ENCODE data around the gene AMDHD1. TPM values are rescaled to one million over a fixed set of nuclear protein-coding genes. Genes with fewer than 3 reads are reported as not detected.
"Not testable (repeated sequence)": the region's sequence is repeated elsewhere in the genome, so short reads cannot be mapped to it uniquely, and the experiment has no call there.

AMDHD1 gene
- total RNA-seq, 1 donor from 2014 or later = 1.2 TPM

DNA sequence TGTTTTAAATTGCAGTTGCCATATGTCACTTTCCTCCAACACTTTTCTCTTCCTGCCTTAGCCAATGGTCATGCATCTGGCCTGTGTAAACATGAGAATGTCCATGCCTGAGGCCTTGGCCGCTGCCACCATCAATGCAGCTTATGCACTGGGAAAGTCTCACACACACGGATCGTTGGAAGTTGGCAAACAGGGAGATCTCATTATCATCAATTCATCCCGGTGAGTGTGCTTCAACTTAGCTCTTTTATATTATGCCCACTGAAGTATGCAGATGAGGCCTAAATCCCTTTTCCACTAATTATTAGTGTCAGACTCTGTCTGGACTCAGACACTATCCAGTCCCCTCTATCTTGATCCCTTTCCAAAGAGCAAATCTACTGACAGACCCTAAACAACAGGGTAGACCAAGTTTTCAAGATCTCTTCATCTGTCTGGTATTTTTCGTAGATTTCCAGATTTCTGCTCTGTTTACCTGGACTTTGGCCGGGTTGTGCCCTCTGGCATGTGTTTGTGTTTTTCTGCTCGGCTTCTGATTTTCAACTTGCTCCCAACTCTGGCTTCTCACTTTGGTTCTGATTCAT, 23.2 kb downstream of the AMDHD1 start:
- DNase-seq (ENCODE audit: low spot score) = no peak

GRCh38 chr12:95967301-95967700, 24.2 kb downstream of the AMDHD1 start:
- DNase-seq (ENCODE audit: low spot score) = no peak

DNA sequence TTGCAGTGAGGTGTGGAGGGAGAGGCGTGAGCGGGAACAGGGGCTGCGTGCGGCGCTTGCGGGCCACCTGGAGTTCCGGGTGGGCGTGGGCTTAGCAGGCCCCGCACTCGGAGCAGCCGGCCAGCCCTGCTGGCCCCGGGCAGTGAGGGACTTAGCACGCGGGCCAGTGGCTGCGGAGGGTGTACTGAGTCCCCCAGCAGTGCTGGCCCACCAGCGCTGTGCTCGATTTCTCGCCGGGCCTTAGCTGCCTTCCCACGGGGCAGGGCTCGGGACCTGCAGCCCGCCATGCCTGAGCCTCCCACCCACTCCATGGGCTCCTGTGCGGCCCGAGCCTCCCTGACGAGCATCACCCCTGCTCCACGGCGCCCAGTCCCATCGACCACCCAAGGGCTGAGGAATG, 26.0 kb downstream of the AMDHD1 start:
- not testable (repeated sequence) for DNase-seq (ENCODE audit: low spot score)

GRCh38 chr12:95970905-95971304, 27.8 kb downstream of the AMDHD1 start:
- DNase-seq (ENCODE audit: low spot score) = no peak

GRCh38 chr12:95972832-95973456, 29.8 kb downstream of the AMDHD1 start:
- no peak for DNase-seq (ENCODE audit: low spot score)

DNA sequence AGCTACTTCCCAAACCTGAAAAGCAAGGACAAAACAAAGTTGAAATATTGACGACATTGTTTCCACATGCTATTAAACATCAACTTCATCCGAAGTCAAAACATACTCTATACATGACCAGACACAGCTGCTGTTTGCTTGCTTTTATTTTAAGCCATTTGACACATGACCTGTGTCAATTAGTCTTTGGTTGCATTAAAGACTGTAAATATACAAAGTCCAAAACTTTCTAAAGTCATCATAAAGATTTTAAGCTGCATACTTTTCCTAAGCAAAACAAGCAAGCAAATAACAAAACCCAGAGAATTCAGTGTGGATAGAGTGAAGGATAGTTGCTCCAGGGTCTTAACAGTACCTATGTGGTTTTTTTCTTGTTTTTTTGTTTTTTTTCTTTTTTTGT, 31.2 kb downstream of the AMDHD1 start:
- DNase-seq (ENCODE audit: low spot score) = no peak

DNA sequence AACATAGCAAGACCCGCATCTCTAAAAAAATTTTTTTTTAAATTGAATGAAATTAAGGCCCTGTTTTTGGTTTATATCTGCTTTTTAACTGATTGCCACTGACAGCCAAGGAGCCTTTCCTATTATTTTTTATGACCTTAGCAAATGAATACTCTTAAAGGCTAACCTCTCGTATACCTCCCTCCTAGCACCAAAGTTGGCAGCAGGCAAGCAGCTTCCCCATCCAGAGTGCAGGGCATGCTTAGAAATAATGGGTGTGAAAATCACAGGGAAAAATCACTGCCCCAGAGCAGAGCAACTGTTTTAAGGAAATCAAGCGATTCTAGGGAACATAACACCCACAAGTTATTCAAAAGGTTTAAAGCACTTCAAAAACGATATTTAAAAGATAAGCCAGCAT, 32.4 kb downstream of the AMDHD1 start:
- no peak for DNase-seq (ENCODE audit: low spot score)

DNA sequence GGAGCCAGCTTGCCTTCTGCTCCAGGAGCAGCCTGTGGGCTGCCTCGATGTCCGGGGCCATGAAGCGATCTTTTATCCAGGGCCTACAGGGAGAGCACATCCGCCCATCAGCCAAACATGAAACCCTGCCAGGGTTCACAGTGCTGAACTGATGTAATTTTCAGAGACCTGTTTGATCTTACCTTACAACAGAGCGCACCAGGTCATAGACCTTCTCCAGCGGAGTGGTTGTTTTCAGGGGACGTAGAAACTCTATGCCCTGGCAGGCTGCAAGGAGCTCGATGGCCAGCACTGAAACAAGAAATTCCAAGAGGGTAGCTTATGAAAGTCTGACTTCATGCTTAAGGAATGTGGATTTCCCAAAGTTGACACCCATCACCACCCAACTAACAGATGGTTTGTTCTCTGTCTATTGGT, 33.3 kb downstream of the AMDHD1 start:
- no peak for DNase-seq (ENCODE audit: low spot score)

- DNase-seq (ENCODE audit: low spot score) = no peak
Observed at GRCh38 chr12:95977764-95978305, 34.7 kb downstream of the AMDHD1 start.

GRCh38 chr12:95978351-95978750, 35.2 kb downstream of the AMDHD1 start:
- no peak for DNase-seq (ENCODE audit: low spot score)

- DNase-seq (ENCODE audit: low spot score) = no peak
Observed at GRCh38 chr12:95978774-95979173, 35.6 kb downstream of the AMDHD1 start.

DNA sequence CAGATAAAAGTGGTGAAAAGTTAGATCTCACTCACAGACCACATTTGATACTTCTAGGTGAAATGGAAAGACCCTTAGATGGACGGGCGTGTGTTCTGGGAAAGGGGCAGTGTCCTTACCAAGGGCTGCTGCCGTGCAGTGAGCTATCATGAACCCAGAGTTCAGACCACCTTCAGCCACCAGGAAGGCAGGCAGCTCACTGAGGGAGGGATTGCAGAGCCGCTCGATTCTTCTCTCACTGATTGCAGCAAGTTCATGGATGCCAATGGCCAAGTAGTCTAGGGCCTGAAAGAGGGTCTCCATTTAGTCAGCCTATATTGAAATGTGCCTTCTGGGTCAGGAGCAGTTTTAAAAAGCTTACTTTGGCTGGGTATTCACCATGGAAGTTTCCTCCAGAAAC, 37.3 kb downstream of the AMDHD1 start:
- no peak for DNase-seq (ENCODE audit: low spot score)

- no peak for DNase-seq (ENCODE audit: low spot score)
Observed at GRCh38 chr12:95982602-95983001, 39.5 kb downstream of the AMDHD1 start.

- no peak for DNase-seq (ENCODE audit: low spot score)
Observed at GRCh38 chr12:95984682-95985081, 41.6 kb downstream of the AMDHD1 start.

- DNase-seq (ENCODE audit: low spot score) = no peak
Observed at GRCh38 chr12:95986635-95987570, 43.8 kb downstream of the AMDHD1 start.

DNA sequence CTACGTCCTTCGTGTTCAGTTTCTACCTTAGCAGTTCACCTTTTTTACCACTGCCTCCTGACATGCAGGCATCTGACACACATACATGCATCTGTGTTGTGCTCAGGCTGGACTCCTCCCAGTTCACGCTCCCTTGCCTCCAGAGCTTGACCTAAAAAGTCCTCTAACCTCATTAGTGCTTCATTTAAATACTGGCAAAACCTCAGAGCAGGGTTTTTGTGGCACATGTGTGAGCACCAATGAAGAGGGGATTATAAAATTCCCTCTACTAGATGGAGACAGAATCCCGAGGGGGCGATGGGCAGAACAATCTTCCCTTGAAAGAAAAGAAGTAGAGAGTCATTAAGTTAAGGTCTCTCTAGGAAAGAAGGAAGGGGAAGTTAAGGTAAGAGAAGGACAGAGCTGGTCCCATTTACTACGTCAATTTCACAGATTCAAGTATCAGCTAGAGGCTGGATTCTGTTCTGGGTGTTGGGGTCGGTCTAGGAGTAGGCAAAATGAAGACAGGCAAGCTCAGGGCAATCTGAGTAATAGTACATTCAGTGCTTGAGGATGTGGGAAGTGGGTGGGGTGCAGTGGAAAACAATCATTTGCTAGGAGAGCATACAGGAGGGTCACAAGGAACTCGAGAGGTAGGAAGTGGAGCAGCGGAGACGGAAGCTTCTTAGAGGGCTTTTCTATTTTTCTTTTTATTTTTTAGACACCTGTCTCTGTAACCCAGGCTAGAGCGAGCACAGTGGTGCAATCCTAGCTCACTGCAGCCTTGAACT, 45.6 kb downstream of the AMDHD1 start:
- no peak for DNase-seq (ENCODE audit: low spot score)

- DNase-seq (ENCODE audit: low spot score) = no peak
Observed at GRCh38 chr12:95989504-95990123, 46.5 kb downstream of the AMDHD1 start.

DNA sequence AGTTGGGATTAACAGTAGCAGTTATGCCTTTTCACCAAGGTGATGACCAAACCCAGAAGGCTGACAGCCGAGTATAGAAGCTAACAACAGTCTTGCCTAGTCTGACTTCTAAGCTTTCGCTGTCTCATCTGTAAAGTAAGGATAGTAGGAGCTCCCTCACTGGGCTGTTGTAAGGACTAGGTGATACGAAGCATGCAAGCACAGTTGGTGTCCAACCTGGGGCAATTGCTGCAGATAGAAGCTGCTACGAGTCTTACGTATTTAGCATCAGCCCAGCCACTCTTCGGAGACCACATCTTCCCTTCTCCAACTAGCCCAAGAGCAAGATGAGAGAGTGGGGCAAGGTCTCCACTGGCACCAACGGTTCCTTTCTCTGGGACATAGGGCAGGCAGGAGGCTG, 47.0 kb downstream of the AMDHD1 start:
- DNase-seq (ENCODE audit: low spot score) = no peak

- DNase-seq (ENCODE audit: low spot score) = no peak
Observed at GRCh38 chr12:95993907-95994306, 50.8 kb downstream of the AMDHD1 start.

DNA sequence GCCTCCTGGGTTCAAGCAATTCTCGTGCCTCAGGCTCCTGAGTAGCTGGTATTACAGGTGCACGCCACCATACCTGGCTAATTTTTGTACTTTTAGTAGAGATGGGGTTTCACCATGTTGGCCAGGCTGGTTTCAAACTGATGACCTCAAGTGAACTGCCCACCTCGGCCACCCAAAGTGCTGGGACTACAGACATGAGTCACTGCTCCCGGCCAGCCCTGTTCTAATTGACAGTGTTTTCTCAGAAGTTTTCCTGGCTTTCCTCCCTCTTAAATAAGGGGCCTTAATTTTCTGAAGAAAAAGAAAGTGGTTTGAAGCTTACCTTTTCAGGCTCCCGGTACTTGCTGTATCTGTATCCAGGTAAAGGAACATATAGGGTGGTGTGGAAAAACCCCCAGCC, 51.3 kb downstream of the AMDHD1 start:
- DNase-seq (ENCODE audit: low spot score) = no peak

Data from mucosa of gallbladder (tissue), 1 donor.